HG03045 (cell line): ENCODE measurements around the gene C6orf132.

Experiments
- ATAC-seq: cut with Tn5 transposase; IDR thresholded peaks from one replicate; pipeline ENCODE4 v1.9.1; 2021; ENCODE audit warnings: mild to moderate bottlenecking, moderate library complexity; ENCODE audit not compliant: unreplicated experiment

Gene C6orf132

DNA sequence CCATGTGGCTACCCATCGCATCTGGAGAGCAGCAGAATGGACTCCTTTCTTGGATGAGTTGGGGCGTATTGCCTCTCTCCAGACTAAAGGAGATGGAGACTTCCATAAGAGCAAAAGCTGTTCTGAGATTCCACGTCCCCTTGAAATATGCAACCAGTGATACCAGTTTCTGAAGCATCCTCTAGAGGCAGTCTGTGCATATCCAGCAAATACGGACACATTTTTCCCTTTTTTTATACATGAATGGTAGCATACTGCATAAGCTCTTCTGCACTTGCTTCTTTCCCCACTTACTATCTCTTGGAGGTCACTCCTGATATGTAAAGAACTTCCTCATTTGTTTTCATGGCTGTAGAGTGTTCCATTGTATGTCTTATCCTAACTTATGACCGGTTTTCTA is 57.5 kb downstream of the C6orf132 start:
- ATAC-seq, result no peak

DNA sequence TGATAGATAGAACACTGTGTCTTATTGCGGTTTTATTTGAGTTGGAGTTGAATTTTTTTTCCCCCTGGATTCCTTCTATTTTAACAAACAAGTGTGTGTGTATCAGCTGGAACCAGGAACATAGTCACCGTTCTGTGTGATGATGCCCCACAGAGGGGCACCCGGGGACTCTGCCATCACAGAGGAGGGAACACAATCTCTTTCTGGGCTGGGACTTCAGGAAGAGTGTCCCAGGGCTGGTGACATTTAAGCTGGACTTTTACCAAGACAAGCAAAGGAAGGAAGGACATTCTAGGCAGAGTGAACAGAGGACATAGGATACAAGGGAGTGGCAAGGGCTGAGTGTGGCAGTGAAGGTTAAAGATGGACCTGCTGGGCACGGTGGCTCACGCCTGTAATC is 58.9 kb downstream of the C6orf132 start:
- ATAC-seq, result no peak

DNA sequence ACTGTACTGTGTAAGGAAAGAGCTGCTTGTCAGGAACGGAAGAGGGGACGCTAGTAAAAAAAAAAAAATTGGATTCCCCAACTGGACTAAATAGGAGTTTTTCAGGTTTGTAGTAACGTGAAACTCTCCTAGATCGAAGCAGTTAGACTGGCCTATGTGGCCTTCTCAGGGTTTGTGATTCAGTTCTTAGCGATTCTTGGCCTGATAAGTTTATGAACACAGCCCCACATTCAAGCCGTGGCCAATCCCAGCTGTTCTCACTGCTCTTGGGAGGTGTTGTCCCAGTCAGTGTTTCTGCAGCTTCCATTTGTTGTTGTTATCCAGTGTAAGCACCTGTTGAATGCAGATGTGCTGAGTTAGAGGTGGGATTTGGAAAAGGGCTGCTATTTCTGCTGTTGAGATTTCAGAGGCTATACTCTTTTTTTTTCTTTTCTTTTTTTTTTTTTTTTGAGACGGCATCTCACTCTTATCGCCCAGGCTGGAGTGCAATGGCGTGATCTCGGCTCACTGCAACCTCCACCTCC is 62.4 kb downstream of the C6orf132 start:
- ATAC-seq, result no peak

DNA sequence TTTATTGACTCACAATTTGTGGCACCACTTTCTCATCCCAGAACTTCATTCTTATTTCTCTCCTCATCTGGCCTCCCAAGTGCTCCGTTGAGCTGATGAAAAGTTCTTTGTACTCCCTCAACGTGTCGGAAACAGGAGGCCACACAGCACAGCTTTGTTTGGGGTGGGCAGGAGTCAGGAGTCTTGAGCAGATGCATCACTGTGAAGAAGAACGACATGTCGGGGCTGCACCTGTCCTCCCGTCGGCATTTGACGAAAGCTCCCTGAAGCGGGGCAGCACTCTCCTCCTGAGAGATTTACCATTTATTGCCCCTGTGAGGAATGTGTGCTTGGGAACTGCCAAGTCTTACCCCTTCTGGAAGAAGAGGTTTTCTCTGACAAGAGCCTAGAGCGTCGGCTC is 64.0 kb downstream of the C6orf132 start:
- no peak for ATAC-seq

DNA sequence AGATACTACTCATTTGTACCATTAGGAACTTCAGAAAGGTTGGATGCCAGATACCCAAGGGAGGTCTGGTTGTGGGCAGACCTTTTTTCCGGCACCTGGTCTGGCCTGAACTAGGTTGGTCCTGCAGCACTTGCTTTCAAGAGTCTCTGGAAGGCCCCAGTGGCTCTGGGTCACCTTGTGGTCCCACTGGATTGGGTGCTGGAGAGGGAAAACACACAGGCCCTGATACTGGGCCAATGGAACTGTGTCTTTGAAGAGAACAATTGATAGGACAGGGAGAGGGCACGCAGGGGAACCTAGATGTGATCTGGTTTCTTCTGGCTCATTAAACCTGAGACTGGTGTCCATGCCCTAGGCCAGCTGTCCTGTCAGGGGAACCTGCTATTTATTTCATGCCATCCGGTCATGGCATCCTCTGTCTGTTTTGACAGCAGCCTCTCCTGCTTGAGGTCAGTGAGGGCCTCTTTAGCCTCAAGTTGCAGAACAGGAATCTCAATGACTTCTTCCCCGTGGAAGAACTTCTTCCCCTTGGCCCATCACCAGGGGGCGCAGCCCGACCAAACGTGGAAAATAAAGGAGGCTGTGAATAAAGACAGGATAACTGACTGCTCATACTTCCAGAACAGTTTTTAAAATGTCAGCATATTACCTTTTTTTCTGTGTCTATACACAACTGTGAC is 67.1 kb downstream of the C6orf132 start:
- ATAC-seq, result no peak

DNA sequence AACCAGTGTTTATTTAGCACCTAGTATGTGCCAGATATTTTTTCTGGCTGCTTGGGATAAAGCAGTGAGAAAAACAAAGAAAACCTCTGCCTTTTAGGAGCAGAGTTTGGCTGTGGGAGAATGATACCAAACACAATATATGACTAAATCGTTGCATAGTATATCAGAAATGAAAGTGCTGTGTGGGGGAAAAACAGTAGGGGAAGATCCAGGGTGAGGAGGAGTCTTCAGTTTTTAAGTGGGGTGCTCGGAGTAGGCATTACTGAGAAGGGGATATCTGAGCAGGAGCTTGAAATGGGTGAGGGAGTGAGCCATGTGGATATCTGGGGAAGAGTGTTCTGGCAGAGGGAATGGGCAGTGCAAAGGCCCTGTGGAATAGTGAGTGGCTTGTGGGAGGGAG is 69.1 kb downstream of the C6orf132 start:
- no peak for ATAC-seq

DNA sequence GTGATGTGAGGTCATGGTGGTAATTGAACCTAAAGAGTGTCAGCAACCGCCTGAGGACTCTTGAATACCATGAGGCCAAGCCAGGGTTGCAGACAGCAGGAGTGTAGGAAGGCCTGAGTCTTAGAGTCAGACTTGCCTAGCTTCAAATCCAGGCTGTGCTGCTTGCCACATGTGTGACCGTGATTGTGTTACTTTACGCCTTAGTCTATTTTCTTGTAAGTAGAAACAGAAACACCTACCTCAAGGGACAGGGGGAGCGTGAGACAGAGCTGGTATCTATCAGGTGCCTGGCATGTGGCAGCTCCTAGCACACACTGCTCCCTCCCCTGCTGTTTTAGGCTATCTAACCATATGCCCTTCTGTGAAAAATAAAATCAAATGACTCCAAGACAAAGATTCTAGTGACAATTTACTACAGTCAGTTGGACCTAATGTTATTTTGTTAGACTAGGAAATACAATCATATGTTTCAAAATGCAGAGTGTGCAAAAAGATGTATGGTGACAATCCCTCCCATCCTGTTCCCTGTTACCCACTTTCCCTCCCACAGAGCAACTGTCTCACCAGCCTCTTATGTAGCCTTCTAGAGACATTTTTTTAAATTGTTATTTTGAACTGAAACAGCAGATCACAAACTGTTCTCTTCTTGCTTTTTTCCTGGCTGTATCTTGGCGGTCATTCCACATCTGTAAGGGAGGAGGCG is 70.4 kb downstream of the C6orf132 start:
- no peak for ATAC-seq

DNA sequence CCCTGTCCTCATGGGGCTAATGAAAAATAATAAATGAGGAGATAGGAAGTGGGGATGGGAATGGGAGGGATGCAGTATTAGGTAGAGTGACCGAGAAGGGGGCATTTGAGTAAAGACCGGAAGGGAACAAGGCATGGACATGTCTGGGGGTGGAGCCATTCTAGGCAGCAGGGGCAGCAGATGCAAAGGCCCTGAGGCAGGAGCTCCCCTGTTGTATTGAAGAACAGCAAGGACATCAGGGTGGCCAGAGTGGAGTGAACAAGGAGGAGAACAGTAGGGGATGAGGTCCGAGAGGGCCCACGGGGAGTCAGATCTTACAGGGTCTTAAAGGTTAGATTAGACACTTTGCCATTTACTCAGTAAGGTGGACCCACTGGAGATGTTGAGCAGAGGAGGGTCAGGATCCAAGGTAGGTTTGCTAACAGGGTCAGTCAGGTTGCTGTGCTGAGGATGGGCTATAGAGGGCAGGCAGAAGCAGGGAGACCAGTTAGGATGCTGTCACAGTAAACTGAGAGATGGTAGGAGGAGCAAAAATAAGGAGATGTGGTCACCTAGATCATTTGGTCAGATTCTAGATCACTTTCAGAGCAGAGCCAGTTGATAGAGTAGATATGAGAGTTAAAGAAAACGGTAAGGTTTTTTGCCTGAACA is 73.4 kb downstream of the C6orf132 start:
- ATAC-seq, result no peak

DNA sequence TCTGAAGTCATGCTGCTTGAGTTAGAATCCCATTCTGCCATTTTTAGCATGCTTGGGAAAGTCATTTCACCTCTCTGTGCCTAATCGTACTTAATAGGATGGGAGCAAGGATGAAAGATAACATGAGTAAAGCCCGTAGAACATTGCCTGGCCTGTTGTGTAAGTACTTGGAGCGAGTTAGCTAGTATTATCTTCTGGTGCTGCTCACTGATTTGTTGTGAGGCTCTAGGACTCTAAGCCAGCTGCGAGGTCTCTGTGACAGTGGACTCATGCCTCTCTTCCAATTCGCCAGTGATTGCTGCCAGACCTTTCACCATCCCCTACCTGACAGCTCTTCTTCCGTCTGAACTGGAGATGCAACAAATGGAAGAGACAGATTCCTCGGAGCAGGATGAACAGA is 74.2 kb downstream of the C6orf132 start:
- ATAC-seq, result no peak

DNA sequence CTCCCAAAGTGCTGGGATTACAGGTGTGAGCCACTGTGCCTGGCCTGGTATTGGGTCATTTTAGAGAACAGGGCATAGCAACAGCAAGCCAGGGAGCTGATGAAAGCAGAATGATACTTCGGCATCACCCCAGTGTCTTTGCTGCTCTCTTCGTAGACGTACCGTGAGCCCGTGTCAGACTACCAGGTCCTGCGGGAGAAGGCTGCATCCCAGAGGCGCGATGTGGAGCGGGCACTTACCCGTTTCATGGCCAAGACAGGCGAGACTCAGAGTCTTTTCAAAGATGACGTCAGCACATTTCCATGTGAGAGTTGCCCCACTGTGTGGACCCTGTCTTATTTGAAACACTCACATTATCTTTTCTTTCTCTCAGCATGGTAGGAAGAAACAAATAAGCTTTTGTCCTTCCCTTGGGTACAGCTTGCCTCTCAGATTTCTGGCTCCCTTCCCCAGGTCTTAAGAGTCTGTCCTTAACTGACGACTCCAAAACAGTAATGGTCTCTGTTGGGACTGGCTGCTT is 76.2 kb downstream of the C6orf132 start:
- no peak for ATAC-seq

DNA sequence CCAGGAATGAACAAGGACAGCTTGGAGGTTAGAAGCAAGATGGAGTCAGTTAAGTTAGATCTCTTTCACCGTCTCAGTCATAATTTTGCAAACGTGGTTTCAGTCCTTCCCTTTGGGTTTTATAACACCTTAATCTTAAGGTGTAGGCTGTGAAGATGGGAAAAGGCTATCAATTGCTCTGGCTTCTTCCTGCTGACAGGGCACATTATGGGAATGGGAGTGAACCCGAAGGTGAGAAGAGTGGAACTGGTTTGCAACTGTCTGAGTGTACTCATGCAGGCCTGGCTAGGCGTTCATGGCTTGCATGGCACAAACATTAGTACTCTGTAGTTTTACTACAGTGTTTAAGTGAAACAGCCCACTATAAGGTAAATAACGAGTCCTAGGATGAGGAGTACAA is 82.7 kb downstream of the C6orf132 start:
- no peak for ATAC-seq

DNA sequence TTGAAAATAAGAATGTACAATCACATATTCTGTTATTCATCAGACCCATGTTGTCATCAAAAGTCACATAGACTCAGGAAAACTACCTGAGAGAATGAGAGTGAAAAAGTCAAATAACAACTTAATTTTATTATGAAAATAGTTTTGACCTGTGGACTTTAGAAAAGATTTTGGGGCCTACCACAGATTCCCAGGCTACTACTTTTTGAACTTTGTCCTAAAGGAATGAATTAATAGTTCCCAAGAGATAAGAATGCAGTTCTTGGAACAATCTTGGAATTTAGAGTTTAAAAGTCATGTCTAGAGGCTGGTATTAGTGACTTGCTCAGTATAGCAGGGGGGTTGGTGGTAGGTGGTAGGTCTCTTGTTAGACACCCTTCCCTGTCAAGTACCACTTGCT is 88.8 kb downstream of the C6orf132 start:
- no peak for ATAC-seq

DNA sequence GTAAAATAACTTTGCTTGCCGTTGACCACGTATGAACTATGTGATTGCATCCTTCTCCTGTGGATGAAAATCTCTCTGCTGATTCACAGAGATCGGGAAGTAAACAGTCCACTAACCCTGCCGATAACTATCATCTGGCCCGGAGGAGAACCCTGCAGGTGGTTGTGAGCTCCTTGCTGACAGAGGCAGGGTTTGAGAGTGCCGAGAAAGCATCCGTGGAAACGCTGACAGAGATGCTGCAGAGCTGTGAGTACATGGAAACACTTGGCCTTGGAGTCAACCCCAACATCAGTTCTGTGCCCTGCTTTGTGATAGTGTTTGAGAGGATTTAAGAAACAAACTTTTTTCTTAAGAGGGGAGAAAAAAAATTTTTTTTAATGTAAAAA is 91.2 kb downstream of the C6orf132 start:
- no peak for ATAC-seq
